Spinal cord (tissue), 10 donors: ENCODE data around the gene CHRNA4. TPM values are rescaled to one million over a fixed set of nuclear protein-coding genes. Genes with fewer than 3 reads are reported as not detected.

Experiments used
- DNase-seq, 6 donors: peaks; one replicate each; pipeline versions ENCODE4 v3.0.0 to v3.0.0-alpha.2; 2013 to 2015; ENCODE audit warnings: low spot score in 6 of 6, low read depth in 4 of 6
- H3K27ac ChIP-seq: one replicate; pipeline ENCODE4 v1.5.1; 2013; ENCODE audit warnings: low read depth, low read length, control low read depth
- H3K27me3 ChIP-seq: one replicate; pipeline ENCODE4 v1.6.1; 2013; ENCODE audit warnings: low read length; ENCODE audit not compliant: control insufficient read depth, insufficient read depth
- H3K36me3 ChIP-seq: one replicate; pipeline ENCODE4 v1.6.1; 2013; ENCODE audit warnings: low read length; ENCODE audit not compliant: control insufficient read depth, insufficient read depth
- H3K4me1 ChIP-seq: one replicate; pipeline ENCODE4 v1.6.1; 2013; ENCODE audit warnings: low read length; ENCODE audit not compliant: control insufficient read depth, insufficient read depth
- H3K4me3 ChIP-seq: one replicate; pipeline ENCODE4 v1.5.1; 2013; ENCODE audit warnings: low read depth, low read length, control low read depth
- H3K9me3 ChIP-seq: one replicate; pipeline ENCODE4 v1.6.1; 2013; ENCODE audit warnings: low read length; ENCODE audit not compliant: control insufficient read depth, insufficient read depth
- WGBS: methylation state at CpG from one replicate; pipeline ENCODE4 v1.1.5; 2013; ENCODE audit warnings: missing lambda C conversion rate; ENCODE audit not compliant: insufficient coverage; 5-methylcytosine and 5-hydroxymethylcytosine counted together
- polyA plus RNA-seq, 2 donors: library from polyadenylated mRNA; unstranded; fragments of 120-200 nt; gene quantifications; one replicate each; pipeline ENCODE4 v1.2.1, GENCODE V29; 2013; ENCODE audit not compliant: insufficient read length in 2 of 2
- total RNA-seq, 2 donors: library from RNA; depleted of rRNA in 1 of 2; stranded (reverse); fragments of 120-200 nt in 1 of 2; fragments of >200 nt in 1 of 2; gene quantifications; one replicate each; pipeline versions ENCODE4 v1.2.3 to v1.2.4, GENCODE V29; 2013 to 2014
- donor health status: healthy.

The CHRNA4 gene
- total and polyA plus RNA-seq, 4 donors, result 5.5 to 64.2 (median 33.5) TPM

DNA sequence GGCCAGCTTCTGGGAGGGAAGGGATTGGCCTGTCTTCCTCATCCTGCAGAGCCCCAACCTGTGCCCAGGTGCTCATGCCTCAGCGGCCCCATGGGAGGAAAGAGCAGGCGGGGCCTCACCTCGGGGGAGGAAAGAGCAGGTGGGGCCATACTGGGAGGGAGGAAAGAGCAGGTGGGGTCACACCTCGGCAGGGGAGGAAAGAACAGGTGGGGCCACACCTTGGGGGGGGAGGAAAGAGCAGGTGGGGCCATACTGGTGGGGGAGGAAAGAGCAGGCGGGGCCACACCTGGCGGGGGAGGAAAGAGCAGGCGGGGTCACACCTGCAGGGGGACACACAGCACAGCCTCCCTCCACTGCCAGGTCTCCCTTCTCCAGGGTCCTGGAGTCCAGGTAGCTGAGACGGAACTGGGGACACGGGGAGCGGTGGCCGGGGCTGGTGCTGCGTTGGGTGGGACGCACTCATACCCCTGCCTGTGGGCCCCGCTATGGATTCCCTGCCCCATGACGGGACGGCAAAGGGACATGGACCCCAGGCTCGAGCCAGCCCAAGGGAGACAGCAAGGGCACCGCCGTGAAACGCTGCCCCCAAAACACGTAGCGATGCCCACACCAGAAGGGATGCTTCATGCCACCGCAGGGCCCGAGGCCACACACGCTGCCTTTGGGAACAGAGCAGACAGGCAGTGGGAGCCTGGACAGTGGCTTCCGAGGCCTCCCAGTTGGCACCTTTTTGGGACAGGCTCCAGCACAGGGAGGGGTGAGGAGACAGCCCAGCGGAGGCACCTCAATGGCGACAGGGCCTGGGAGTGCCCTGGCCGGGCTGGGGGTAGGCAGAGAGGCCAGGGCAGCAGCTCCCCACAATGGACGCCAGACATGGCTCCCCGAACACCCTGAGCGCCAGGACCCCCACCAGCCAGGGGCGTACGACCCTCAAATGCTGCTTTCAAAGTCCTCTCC lies 43.3 kb upstream of the CHRNA4 start:
- peaks cover 13% of the 10 kb centered on the region for H3K4me1 ChIP-seq
- peaks cover 56% of the 10 kb centered on the region for H3K36me3 ChIP-seq
- no peaks in the 10 kb centered on the region for H3K9me3 ChIP-seq
- WGBS, result 88% methylated on average over 30 of the region's 34 CpGs
- no peak for DNase-seq
- H3K4me3 ChIP-seq, result no peak overlapping the region
- H3K27ac ChIP-seq, result no peak overlapping the region
- H3K27me3 ChIP-seq, result no peaks in the 10 kb centered on the region

DNA sequence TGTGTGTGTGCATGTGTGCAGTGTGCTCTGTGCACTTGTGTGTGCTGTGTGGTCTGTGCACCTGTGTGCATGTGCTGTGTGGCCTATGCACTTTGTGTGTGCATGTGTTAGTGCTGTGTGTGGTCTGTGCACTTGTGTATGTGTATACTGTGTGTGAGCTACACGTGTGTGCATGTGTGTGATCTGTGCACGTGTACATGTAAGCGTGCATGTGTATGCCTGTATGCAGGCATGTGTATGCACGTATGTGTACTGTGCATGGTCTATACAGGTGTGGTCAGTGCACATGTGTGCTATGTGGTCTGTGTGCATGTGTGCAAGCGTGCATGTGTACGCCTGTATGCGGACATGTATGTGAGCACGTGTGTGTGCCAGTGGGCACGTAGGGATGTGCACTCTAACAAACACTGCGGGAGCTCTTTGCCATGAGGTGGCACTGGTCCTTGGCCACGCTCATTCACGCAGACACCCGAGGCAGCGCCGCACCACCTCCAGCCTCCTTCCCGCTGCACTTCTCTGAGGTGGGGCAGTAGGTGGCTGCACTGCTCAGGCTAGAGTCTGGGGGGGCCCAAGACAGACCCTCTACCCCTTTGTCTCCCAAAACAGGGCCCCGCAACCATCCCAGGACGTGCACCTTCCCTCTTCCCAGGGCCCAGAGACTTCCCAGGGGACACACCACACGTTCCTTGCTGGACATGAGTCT lies 42.4 kb upstream of the CHRNA4 start:
- WGBS, result 88% methylated on average over 18 of the region's 19 CpGs

DNA sequence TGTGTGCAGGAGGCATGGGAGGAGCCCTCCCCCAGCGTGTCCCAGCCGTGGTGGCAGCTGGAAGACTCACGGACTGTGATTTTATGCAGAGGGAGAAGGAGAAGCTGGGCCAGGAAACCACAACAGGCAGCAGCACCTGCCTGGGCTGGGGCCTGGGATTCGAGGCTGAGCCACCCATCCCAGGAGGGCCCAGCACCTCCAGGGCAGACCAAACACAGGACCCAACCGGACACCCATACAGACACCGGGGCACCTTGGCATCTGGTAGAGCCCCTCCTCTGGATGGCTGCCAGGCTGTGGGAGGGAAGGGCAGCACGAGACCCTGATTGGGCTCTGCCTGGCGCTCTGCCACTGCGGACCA lies 41.7 kb upstream of the CHRNA4 start:
- DNase-seq, result peak in 1 of 6 donors; percentile 45
- H3K27me3 ChIP-seq, result no peaks in the 10 kb centered on the region
- 19% methylated on average over 7 of the region's 9 CpGs for WGBS
- H3K4me1 ChIP-seq, result peaks cover 13% of the 10 kb centered on the region
- peaks cover 47% of the 10 kb centered on the region for H3K36me3 ChIP-seq
- H3K9me3 ChIP-seq, result no peaks in the 10 kb centered on the region
- no peak overlapping the region for H3K4me3 ChIP-seq
- no peak overlapping the region for H3K27ac ChIP-seq

More for the DNA sequence above, 42.4 kb upstream of the CHRNA4 start:
- Histone ChIP-seq H3K27ac (no peak overlapping the region), H3K9me3 (no peaks in the 10 kb centered on the region), H3K27me3 (no peaks in the 10 kb centered on the region), H3K4me3 (no peak overlapping the region), H3K36me3 (peaks cover 54% of the 10 kb centered on the region), H3K4me1 (peaks cover 13% of the 10 kb centered on the region)
- DNase-seq, result no peak

DNA sequence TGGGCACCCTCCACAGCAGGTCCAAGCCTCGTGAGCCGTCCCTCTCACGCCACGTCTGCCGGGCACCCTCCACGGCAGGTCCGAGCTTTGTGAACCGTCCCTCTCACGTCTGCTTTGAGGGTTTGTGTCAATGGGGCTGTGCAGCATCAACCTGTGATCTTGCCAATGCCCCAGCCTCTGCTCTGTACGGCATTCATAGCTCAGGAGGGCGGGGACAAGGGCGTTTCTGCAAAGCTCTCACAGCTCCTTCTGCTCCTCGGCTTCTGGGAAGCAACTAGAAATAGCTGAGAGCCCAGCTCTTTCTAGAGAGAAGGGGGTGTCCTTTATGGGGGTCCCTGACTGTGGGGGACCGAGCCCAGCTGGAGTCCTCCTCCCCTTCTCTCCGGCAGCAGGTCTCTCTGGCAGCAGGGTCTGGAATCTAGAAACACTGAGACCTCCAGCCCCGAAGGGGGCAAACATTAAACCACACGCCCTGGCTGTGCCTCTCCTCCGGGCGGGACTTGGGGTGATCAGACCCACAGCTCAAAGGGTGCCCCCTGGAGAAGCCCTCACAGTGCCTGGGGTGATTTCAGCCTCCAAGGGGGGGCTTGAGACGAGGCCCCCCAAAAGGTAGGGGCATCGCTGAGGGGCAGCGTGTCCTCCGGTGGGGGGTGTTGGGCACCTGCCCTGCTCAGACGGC lies 41.2 kb upstream of the CHRNA4 start:
- no peak overlapping the region for H3K27ac ChIP-seq
- no peak overlapping the region for H3K4me3 ChIP-seq
- no peaks in the 10 kb centered on the region for H3K9me3 ChIP-seq
- no peaks in the 10 kb centered on the region for H3K27me3 ChIP-seq
- H3K4me1 ChIP-seq, result peaks cover 13% of the 10 kb centered on the region
- DNase-seq, result no peak
- 53% methylated on average over 21 of the region's 24 CpGs for WGBS
- H3K36me3 ChIP-seq, result peaks cover 43% of the 10 kb centered on the region

DNA sequence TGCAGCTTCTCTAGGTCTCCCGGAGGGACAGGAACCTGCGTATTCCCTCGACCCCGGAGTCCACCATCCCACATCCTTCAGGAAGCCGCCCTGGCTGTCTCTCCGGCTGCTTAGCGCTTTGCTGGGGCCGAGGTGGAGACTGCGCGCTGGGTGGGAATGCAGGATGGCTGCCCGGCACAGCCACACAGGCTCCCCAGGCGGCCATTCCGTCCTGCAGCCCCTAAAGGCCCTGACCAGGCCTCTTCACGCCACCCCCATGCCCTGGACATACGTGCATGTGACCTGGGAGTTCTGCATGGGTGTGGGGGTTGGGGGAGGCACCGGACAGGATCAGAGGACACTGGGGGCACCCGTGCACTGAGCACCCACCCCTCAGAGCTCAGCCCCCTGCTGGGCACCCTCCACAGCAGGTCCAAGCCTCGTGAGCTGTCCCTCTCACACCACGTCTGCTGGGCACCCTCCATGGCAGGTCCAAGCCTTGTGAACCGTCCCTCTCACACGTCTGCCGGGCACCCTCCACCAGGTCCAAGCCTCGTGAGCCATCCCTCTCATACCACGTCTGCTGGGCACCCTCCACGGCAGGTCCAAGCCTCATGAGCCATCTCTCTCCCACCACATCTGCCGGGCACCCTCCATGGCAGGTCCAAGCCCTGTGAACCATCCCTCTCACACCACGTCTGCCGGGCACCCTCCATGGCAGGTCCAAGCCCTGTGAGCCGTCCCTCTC lies 40.4 kb upstream of the CHRNA4 start:
- Histone ChIP-seq H3K27ac (no peak overlapping the region), H3K9me3 (no peaks in the 10 kb centered on the region), H3K27me3 (no peaks in the 10 kb centered on the region), H3K4me1 (peaks cover 13% of the 10 kb centered on the region), H3K36me3 (peaks cover 36% of the 10 kb centered on the region), H3K4me3 (no peak overlapping the region)
- no peak for DNase-seq
- WGBS, result 83% methylated on average over 29 of the region's 29 CpGs

DNA sequence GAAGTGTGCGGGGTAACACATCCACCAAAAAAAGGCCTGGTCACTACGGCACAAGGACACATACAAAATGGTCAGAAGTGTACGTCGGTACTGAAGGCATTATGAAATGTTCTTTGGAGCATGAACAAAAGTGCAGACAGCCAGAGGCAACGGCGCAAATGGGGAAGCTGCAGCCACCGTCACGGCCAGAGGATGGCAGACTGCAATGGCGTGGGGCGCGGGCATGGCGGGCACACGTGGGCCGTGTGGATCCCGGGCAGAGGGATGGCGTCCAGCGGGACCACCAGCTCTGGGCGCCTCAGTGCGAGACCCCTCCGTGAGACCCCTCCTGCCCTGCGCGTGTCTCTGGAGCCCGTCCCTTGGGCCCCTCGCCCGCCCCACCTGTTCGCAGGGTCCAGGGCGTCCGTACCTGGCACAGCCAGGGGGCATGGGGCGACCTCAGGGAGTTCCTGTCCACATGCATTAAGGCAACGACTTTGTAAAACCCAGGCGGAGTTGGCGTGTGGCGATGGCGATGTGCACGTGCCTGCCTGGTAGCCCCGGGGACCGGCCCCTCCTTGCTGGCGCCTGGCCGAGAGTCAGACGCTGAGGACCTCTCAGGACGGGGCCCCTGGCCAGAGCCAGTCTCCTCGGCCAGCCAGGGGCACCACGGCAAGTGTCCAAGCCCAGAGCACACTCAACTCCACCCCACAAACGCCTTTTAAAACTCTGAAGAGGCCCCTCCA lies 39.5 kb upstream of the CHRNA4 start:
- H3K27me3 ChIP-seq, result no peaks in the 10 kb centered on the region

DNA sequence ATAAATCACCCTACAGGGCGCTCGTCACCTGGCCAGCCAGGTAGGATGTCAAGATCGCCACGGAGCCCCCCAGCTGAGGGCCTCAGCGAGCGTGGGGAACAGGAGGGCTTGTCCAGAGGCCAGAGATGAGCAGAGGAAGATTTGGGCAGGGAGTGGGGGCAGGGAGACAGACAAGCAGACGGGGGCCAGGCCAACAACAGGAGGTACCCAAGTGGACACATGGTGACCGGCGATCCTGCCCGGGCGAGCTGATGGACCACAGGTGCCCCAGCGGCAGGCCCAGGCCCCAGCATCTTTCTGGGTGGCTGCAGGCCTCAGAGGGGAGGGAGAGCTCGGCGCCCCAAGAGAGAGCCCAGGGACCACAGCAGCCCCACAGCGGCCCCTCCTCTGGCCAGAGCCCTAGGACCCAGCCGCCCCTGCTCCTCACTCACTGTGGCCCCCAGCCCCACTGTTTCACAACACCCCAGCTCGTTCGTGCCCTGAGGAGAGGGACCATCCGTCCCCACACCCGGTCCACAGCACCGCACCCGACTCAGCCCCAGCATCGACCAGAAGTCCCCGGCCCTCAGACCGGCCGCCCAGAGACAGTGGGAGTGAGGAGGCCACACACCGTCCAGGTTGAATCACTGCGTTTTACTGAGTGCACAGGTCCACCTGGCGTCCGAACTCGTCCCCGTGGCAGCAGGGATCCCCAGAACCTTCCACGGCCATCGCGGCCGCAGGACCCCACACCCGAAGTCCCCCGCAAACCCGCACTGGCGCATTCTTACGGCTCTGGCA lies 38.6 kb upstream of the CHRNA4 start:
- no peak overlapping the region for H3K27ac ChIP-seq
- no peak overlapping the region for H3K4me3 ChIP-seq
- peaks cover 18% of the 10 kb centered on the region for H3K36me3 ChIP-seq
- 93% methylated on average over 38 of the region's 41 CpGs for WGBS
- DNase-seq, result no peak
- H3K27me3 ChIP-seq, result no peaks in the 10 kb centered on the region
- no peaks in the 10 kb centered on the region for H3K9me3 ChIP-seq
- peaks cover 23% of the 10 kb centered on the region for H3K4me1 ChIP-seq

More for the DNA sequence above, 39.5 kb upstream of the CHRNA4 start:
- H3K4me3 ChIP-seq, result no peak overlapping the region
- no peak for DNase-seq
- no peak overlapping the region for H3K27ac ChIP-seq
- H3K4me1 ChIP-seq, result peaks cover 15% of the 10 kb centered on the region
- peaks cover 27% of the 10 kb centered on the region for H3K36me3 ChIP-seq
- no peaks in the 10 kb centered on the region for H3K9me3 ChIP-seq
- WGBS, result 80% methylated on average over 41 of the region's 44 CpGs

DNA sequence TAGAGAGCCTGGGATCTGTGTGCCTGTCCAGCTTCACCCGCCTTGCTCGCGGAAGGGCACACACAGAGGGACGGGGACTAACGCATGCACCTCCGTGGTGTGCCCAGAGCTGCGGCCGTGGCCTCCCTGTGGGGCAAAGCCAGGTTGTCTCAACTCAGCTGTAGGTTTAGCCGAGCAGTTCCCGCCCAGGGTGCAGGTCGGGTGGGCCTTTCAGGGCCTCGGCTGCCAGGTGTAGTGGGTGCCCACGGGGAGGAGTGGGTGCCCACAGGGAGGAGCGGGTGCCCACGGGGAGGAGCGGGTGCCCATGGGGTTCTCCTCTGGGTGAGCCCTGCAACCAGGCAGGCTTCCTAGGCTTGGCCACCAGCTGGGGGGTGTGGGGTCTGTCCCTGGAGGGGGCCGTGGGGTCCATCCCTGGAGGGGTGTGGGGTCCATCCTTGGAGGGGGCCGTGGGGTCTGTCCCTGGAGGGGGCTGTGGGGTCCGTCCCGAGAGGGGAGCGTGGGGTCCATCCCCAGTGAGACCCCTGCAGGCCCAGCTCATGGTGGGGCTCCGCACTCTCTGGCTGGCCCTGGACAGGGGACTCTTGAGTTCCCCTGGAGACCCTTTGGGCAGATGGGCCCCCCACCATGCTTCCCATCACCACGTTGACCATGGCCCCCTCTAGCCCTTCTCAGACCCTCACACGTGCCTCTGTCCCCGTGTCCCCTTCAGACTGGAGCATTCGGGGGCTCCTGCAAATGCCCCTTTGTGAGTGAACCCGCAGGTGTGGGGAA lies 37.8 kb upstream of the CHRNA4 start:
- WGBS, result 80% methylated on average over 20 of the region's 27 CpGs
- Histone ChIP-seq H3K9me3 (no peaks in the 10 kb centered on the region), H3K4me3 (no peak overlapping the region), H3K27me3 (no peaks in the 10 kb centered on the region), H3K27ac (no peak overlapping the region), H3K36me3 (peaks cover 11% of the 10 kb centered on the region), H3K4me1 (peaks cover 32% of the 10 kb centered on the region)
- no peak for DNase-seq
